Measurements from ENCODE around the gene LIN28A.

GRCh38 chr1:26470878-26471497 is 60.4 kb downstream of the LIN28A start:
- TF ChIP-seq, protein P1, sequence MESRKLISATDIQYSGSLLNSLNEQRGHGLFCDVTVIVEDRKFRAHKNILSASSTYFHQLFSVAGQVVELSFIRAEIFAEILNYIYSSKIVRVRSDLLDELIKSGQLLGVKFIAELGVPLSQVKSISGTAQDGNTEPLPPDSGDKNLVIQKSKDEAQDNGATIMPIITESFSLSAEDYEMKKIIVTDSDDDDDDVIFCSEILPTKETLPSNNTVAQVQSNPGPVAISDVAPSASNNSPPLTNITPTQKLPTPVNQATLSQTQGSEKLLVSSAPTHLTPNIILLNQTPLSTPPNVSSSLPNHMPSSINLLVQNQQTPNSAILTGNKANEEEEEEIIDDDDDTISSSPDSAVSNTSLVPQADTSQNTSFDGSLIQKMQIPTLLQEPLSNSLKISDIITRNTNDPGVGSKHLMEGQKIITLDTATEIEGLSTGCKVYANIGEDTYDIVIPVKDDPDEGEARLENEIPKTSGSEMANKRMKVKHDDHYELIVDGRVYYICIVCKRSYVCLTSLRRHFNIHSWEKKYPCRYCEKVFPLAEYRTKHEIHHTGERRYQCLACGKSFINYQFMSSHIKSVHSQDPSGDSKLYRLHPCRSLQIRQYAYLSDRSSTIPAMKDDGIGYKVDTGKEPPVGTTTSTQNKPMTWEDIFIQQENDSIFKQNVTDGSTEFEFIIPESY (IDR thresholded peaks at IDR 0.05): no peak
- no peak for TF ChIP-seq HNF4G (IDR thresholded peaks at IDR 0.05)
- no peak for TF ChIP-seq TAF1 (conservative IDR thresholded peaks at IDR 0.05)
- TF ChIP-seq CTCF (IDR thresholded peaks at IDR 0.05; ENCODE audit: low read depth, low read length, missing input control): no peak
- no peak for TF ChIP-seq FOXA1 (IDR thresholded peaks at IDR 0.05)

All from liver (tissue), 3 donors.